K562 (cell line): Measurements from ENCODE around the gene USP16. TPM values are rescaled to one million over a fixed set of nuclear protein-coding genes. Genes with fewer than 3 reads are reported as not detected.

Source experiments
- ATF4 ChIP-seq: fragments of 450-650 bp; formaldehyde crosslinking; IDR thresholded peaks from 2 replicates; pipeline ENCODE4 v1.4.0; 2022; ENCODE audit warnings: mild to moderate bottlenecking, moderate library complexity
- E2F5 ChIP-seq: sonication (generic); formaldehyde crosslinking; IDR thresholded peaks from 2 replicates; pipeline ENCODE4 v1.8.0; 2022; ENCODE audit warnings: mild to moderate bottlenecking, missing genetic modification reagents
- HMGN3 ChIP-seq: IDR thresholded peaks from 2 replicates; pipeline ENCODE4 v1.6.1; 2011; ENCODE audit warnings: borderline replicate concordance, low read depth, mild to moderate bottlenecking, mixed read lengths, low read length; ENCODE audit not compliant: insufficient read length; ENCODE audit errors: extremely low read depth
- NCOR1 ChIP-seq: fragments of 450-650 bp; IDR thresholded peaks from 2 replicates; pipeline ENCODE4 v1.6.1; 2016; ENCODE audit warnings: mild to moderate bottlenecking, moderate library complexity
- NR2C1 ChIP-seq, 2 experiments: fragments of 450-650 bp; IDR thresholded peaks; 2 replicates each; pipeline ENCODE4 v1.6.1; 2017; ENCODE audit warnings: mild to moderate bottlenecking in 2 of 2, antibody characterized with exemption in 1 of 2, inconsistent platforms in 1 of 2, missing compliant biosample characterization in 1 of 2, missing genetic modification characterization in 1 of 2
- PCBP1 ChIP-seq: fragments of 200-400 bp; formaldehyde crosslinking; IDR thresholded peaks from 2 replicates; pipeline ENCODE4 v1.6.1; 2018; ENCODE audit warnings: mild to moderate bottlenecking, low read depth, low read length; ENCODE audit not compliant: poor library complexity, severe bottlenecking
- PKNOX1 ChIP-seq: fragments of 450-650 bp; IDR thresholded peaks from 2 replicates; pipeline ENCODE4 v1.6.1; 2016
- PRPF4 ChIP-seq: fragments of 200-400 bp; formaldehyde crosslinking; IDR thresholded peaks from one replicate; pipeline ENCODE4 v1.6.1; 2017; ENCODE audit warnings: low read length, low read depth, mild to moderate bottlenecking; ENCODE audit not compliant: insufficient read depth, poor library complexity, severe bottlenecking
- REST ChIP-seq, 2 experiments: fragments of 450-650 bp; formaldehyde crosslinking in 1 of 2; IDR thresholded peaks; 2 replicates each; pipeline versions ENCODE4 v1.4.0 to v1.6.1; 2014 to 2020; ENCODE audit warnings: mild to moderate bottlenecking in 2 of 2, borderline replicate concordance in 1 of 2, low read depth in 1 of 2
- SRSF9 ChIP-seq: fragments of 200-400 bp; formaldehyde crosslinking; IDR thresholded peaks from 2 replicates; pipeline ENCODE4 v1.6.1; 2017; ENCODE audit warnings: low read depth, low read length, borderline replicate concordance
- ZNF668 ChIP-seq: fragments of 250-450 bp; sonication (Bioruptor Pico); IDR thresholded peaks from 2 replicates; pipeline ENCODE4 v1.8.0; 2022; ENCODE audit warnings: mild to moderate bottlenecking, inconsistent platforms
- ZNF780A ChIP-seq: fragments of 250-450 bp; sonication (Bioruptor Pico); IDR thresholded peaks from 2 replicates; pipeline ENCODE4 v1.5.0; 2021; ENCODE audit warnings: mild to moderate bottlenecking
- polyA plus RNA-seq, 8 experiments: library from polyadenylated mRNA; depleted of rRNA in 4 of 8; stranded (reverse) in 5 of 8; unstranded in 3 of 8; fragments of >200 nt; fragmentation: Nextera tagmentation in 2 of 8; fragmentation: Illumina TruSeq in 1 of 8; extraction: Ambion mirVana in 2 of 8; extraction: Trizol in 1 of 8; gene quantifications; 2 replicates each; pipeline versions ENCODE4 v1.2.1 to v1.2.3, GENCODE V29; 2011 to 2014; ENCODE audit warnings: inconsistent platforms in 1 of 8, missing spikeins in 1 of 8
- total RNA-seq, 7 experiments: library from RNA; depleted of rRNA in 6 of 7; stranded (reverse); fragments of >200 nt in 6 of 7; fragmentation: Illumina TruSeq in 2 of 7; extraction: Trizol in 2 of 7; gene quantifications; 2 replicates each; pipeline versions ENCODE4 v1.2.1 to v1.2.3, GENCODE V29; 2011 to 2021; ENCODE audit warnings: low replicate concordance in 1 of 7

Gene USP16
- total and polyA plus RNA-seq, 9 of the 15 experiments (the other 6 are each of a cell fraction or from before 2014, with no cell fraction given) = 38.4 to 90.9 (median 62.8) TPM

- TF ChIP-seq REST (IDR thresholded peaks at IDR 0.05; ENCODE audit: borderline replicate concordance) (no peak), REST (CRISPR knock-in tag; IDR thresholded peaks at IDR 0.05; ENCODE audit: low read depth) (no peak), SRSF9 (no peak), ZNF668 (no peak), PCBP1 (no peak), HMGN3 (no peak), ATF4 (CRISPR knock-in tag) (no peak), E2F5 (CRISPR knock-in tag) (no peak), ZNF780A (CRISPR knock-in tag) (no peak), NCOR1 (no peak), PKNOX1 (no peak), PRPF4 (no peak), NR2C1 (IDR thresholded peaks at IDR 0.05) (no peak), NR2C1 (tag; IDR thresholded peaks at IDR 0.05) (no peak)
Measured at GRCh38 chr21:29005696-29006095, 18.8 kb upstream of the USP16 start (continued).
